H1 (cell line): ENCODE data around the gene P4HB. TPM values are rescaled to one million over a fixed set of nuclear protein-coding genes. Genes with fewer than 3 reads are reported as not detected.

Experiments
- CTCF ChIA-PET: fragments of 300-600 bp; sonication (Branson Sonifier 250); formaldehyde crosslinking; loops from one replicate; lab custom pipeline; 2021; ENCODE audit not compliant: partially characterized antibody; lab: Charles Lee
- POLR2A ChIA-PET: fragments of 300-600 bp; sonication (Branson Sonifier 250); formaldehyde crosslinking; loops from one replicate; lab custom pipeline; 2021; ENCODE audit warnings: inconsistent platforms; ENCODE audit not compliant: partially characterized antibody; lab: Charles Lee
- DNase-seq, 2 experiments: peaks; one replicate each; pipeline versions ENCODE4 v3.0.0 to v3.0.0-alpha.2; 2010 to 2022; ENCODE audit warnings: low spot score in 2 of 2, low read depth in 1 of 2, mixed read lengths in 1 of 2
- FAIRE-seq: peaks from 2 replicates; lab custom pipeline; 2011; peaks lifted over from hg19 to GRCh38; lab: Jason Lieb, UNC
- H2AFZ ChIP-seq: 2 replicates; pipeline ENCODE4 v1.8.1; 2012; ENCODE audit warnings: low read length, inconsistent platforms
- H2AK5ac ChIP-seq: 2 replicates; pipeline ENCODE4 v1.6.1; 2013; ENCODE audit warnings: low read depth, low read length
- H2BK120ac ChIP-seq: replicated peaks from 2 replicates; pipeline ENCODE3; 2013; ENCODE audit warnings: low read depth, low read length, inconsistent platforms
- H2BK12ac ChIP-seq: 2 replicates; pipeline ENCODE4 v1.6.1; 2013; ENCODE audit warnings: low read depth, low read length
- H2BK15ac ChIP-seq: 2 replicates; pipeline ENCODE4 v1.6.1; 2013; ENCODE audit warnings: low read length
- H2BK20ac ChIP-seq: 2 replicates; pipeline ENCODE4 v1.6.1; 2013; ENCODE audit warnings: low read length
- H2BK5ac ChIP-seq: 2 replicates; pipeline ENCODE4 v1.6.1; 2013; ENCODE audit warnings: low read depth, low read length
- H3K14ac ChIP-seq: 2 replicates; pipeline ENCODE4 v1.6.1; 2013; ENCODE audit warnings: inconsistent platforms; ENCODE audit not compliant: insufficient read length
- H3K18ac ChIP-seq: 2 replicates; pipeline ENCODE4 v1.6.1; 2013; ENCODE audit warnings: low read length; ENCODE audit errors: extremely low read depth
- H3K23ac ChIP-seq: 2 replicates; pipeline ENCODE4 v1.6.1; 2013; ENCODE audit warnings: inconsistent platforms; ENCODE audit not compliant: insufficient read length
- H3K23me2 ChIP-seq: 2 replicates; pipeline ENCODE4 v1.6.1; 2013; ENCODE audit warnings: low read depth, low read length
- H3K27ac ChIP-seq: 2 replicates; pipeline ENCODE4 v1.6.1; 2011; ENCODE audit warnings: low read depth, low read length, inconsistent platforms
- H3K27me3 ChIP-seq, 4 experiments: replicated peaks in 1 of 4; 1 replicate in 1 of 4; 2 replicates in 3 of 4; pipeline versions ENCODE4 v1.6.1 to v1.8.1; 2011 to 2013; ENCODE audit warnings: low read length in 3 of 4, mild to moderate bottlenecking in 3 of 4, inconsistent platforms in 2 of 4, mixed read lengths in 2 of 4, moderate library complexity in 1 of 4; ENCODE audit not compliant: control insufficient read depth in 3 of 4, insufficient read depth in 3 of 4; ENCODE audit errors: extremely low read depth in 1 of 4
- H3K36me3 ChIP-seq, 4 experiments: 2 replicates each; pipeline versions ENCODE4 v1.6.1 to v1.8.1; 2011 to 2013; ENCODE audit warnings: mild to moderate bottlenecking in 4 of 4, low read length in 3 of 4, moderate library complexity in 2 of 4, control low read depth in 1 of 4, inconsistent platforms in 1 of 4; ENCODE audit not compliant: insufficient read depth in 4 of 4, control insufficient read depth in 2 of 4
- H3K4ac ChIP-seq: replicated peaks from 2 replicates; pipeline ENCODE3; 2013; ENCODE audit warnings: low read length, low read depth, mixed read lengths, inconsistent platforms; ENCODE audit not compliant: insufficient read length
- H3K4me1 ChIP-seq, 4 experiments: replicated peaks in 1 of 4; 1 replicate in 1 of 4; 2 replicates in 3 of 4; pipeline versions ENCODE4 v1.6.1 to v1.8.1; 2011 to 2013; ENCODE audit warnings: low read length in 3 of 4, inconsistent platforms in 2 of 4, mixed read lengths in 1 of 4; ENCODE audit not compliant: insufficient read depth in 4 of 4, control insufficient read depth in 3 of 4
- H3K4me2 ChIP-seq, 2 experiments: 2 replicates each; pipeline versions ENCODE4 v1.6.1 to v1.8.1; 2011 to 2013; ENCODE audit warnings: low read depth in 2 of 2, low read length in 2 of 2, control low read depth in 1 of 2, inconsistent platforms in 1 of 2, mild to moderate bottlenecking in 1 of 2; ENCODE audit not compliant: insufficient read depth in 1 of 2
- H3K4me3 ChIP-seq, 4 experiments: fragments of 200-600, 300-600 bp in 1 of 4; sonication (generic), shearing (Covaris generic), sonication (Bioruptor Twin) in 1 of 4; 2 replicates each; pipeline versions ENCODE4 v1.5.1 to v1.8.1; 2011 to 2016; ENCODE audit warnings: low read length in 4 of 4, low read depth in 3 of 4, control low read depth in 2 of 4, inconsistent platforms in 2 of 4, mild to moderate bottlenecking in 2 of 4, mixed read lengths in 1 of 4, moderate library complexity in 1 of 4; ENCODE audit not compliant: insufficient read depth in 2 of 4; ENCODE audit errors: extremely low read depth in 1 of 4
- H3K56ac ChIP-seq: replicated peaks from 2 replicates; pipeline ENCODE3; 2013; ENCODE audit warnings: low read depth, mild to moderate bottlenecking, mixed read lengths, low read length, inconsistent platforms; ENCODE audit not compliant: insufficient read length
- H3K79me1 ChIP-seq: 2 replicates; pipeline ENCODE4 v1.6.1; 2013; ENCODE audit warnings: low read depth, low read length, control low read depth
- H3K79me2 ChIP-seq, 2 experiments: 2 replicates each; pipeline versions ENCODE4 v1.6.1 to v1.8.1; 2012 to 2013; ENCODE audit warnings: low read length in 2 of 2, mild to moderate bottlenecking in 2 of 2, inconsistent platforms in 1 of 2; ENCODE audit not compliant: insufficient read depth in 2 of 2, control insufficient read depth in 1 of 2
- H3K9ac ChIP-seq, 4 experiments: replicated peaks in 1 of 4; 1 replicate in 1 of 4; 2 replicates in 3 of 4; pipeline versions ENCODE4 v1.6.1 to v1.8.1; 2011 to 2013; ENCODE audit warnings: low read depth in 3 of 4, low read length in 3 of 4, control low read depth in 2 of 4, mild to moderate bottlenecking in 2 of 4, moderate library complexity in 2 of 4, inconsistent platforms in 1 of 4; ENCODE audit errors: extremely low read depth in 1 of 4
- H3K9me3 ChIP-seq, 2 experiments: 2 replicates each; pipeline versions ENCODE4 v1.6.1 to v1.8.1; 2012 to 2013; ENCODE audit warnings: mild to moderate bottlenecking in 2 of 2, moderate library complexity in 2 of 2, control low read depth in 1 of 2, inconsistent platforms in 1 of 2, low read depth in 1 of 2, low read length in 1 of 2, mixed read lengths in 1 of 2; ENCODE audit not compliant: insufficient read depth in 2 of 2
- H4K20me1 ChIP-seq, 2 experiments: replicated peaks in 1 of 2; 2 replicates each; pipeline versions ENCODE3 to v1.8.1; 2011 to 2013; ENCODE audit warnings: inconsistent platforms in 2 of 2, low read length in 2 of 2, mild to moderate bottlenecking in 1 of 2; ENCODE audit not compliant: insufficient read depth in 2 of 2, control insufficient read depth in 1 of 2
- H4K5ac ChIP-seq: 2 replicates; pipeline ENCODE4 v1.6.1; 2013; ENCODE audit warnings: low read length, low read depth, mixed read lengths, inconsistent platforms; ENCODE audit not compliant: insufficient read length
- H4K8ac ChIP-seq: 2 replicates; pipeline ENCODE4 v1.8.0; 2013; ENCODE audit warnings: mild to moderate bottlenecking, moderate library complexity, low read length, inconsistent platforms; ENCODE audit not compliant: insufficient read depth; ENCODE audit errors: extremely low read depth
- H4K91ac ChIP-seq: replicated peaks from 2 replicates; pipeline ENCODE3; 2013; ENCODE audit warnings: low read length, mixed read lengths, inconsistent platforms; ENCODE audit not compliant: insufficient read length
- ASH2L ChIP-seq: fragments of 200-600, 300-600 bp; sonication (generic); IDR thresholded peaks from one replicate; pipeline ENCODE4 v1.7.1; 2017; ENCODE audit warnings: low read length
- BRCA1 ChIP-seq: IDR thresholded peaks from 2 replicates; pipeline ENCODE4 v1.6.1; 2012; ENCODE audit warnings: low read depth, low read length, improper control_type of control experiment
- CEBPB ChIP-seq: IDR thresholded peaks from 2 replicates; pipeline ENCODE4 v1.6.1; 2012; ENCODE audit warnings: low read depth, low read length
- CHD2 ChIP-seq: IDR thresholded peaks from 2 replicates; pipeline ENCODE4 v1.6.1; 2012; ENCODE audit warnings: low read length, improper control_type of control experiment
- SP4 ChIP-seq: IDR thresholded peaks from 2 replicates; pipeline ENCODE4 v1.6.1; 2012; ENCODE audit warnings: low read length, inconsistent platforms
- TCF12 ChIP-seq: IDR thresholded peaks from 2 replicates; pipeline ENCODE4 v1.6.1; 2011; ENCODE audit warnings: low read depth, mild to moderate bottlenecking, low read length
- USF2 ChIP-seq: IDR thresholded peaks from 2 replicates; pipeline ENCODE4 v1.6.1; 2011; ENCODE audit warnings: low read length, improper control_type of control experiment
- WGBS, 2 experiments: shearing (Covaris generic) in 1 of 2; methylation state at CpG; one replicate each; pipeline versions ENCODE4 v1.1.6 to v1.1.7; 2013 to 2015; ENCODE audit warnings: low lambda C conversion rate in 2 of 2, mixed read lengths in 2 of 2, inconsistent platforms in 1 of 2, low coverage in 1 of 2, missing lambda C conversion rate in 1 of 2; ENCODE audit not compliant: insufficient replicate concordance in 2 of 2, insufficient coverage in 1 of 2, insufficient read length in 1 of 2; ENCODE audit errors: extremely low coverage in 1 of 2, missing lambda C conversion rate in 1 of 2; 5-methylcytosine and 5-hydroxymethylcytosine counted together
- polyA plus RNA-seq, 7 experiments: library from polyadenylated mRNA; depleted of rRNA in 3 of 7; stranded (reverse) in 5 of 7; unstranded in 2 of 7; fragments of >200 nt in 5 of 7; fragments of 200-250 nt in 2 of 7; gene quantifications; 1 replicate in 5 of 7; 2 replicates in 1 of 7; 4 replicates in 1 of 7; pipeline versions ENCODE4 v1.2.1 to v1.2.3, GENCODE V29; 2011 to 2013; ENCODE audit warnings: missing spikeins in 2 of 7, mixed read lengths in 2 of 7
- total RNA-seq: library from RNA; stranded (reverse); fragmentation: NEBNext Ultra II Directional; extraction: Animal tissue kit (Norgen Biotek cat#: 25700); gene quantifications from 2 replicates; pipeline ENCODE4 v1.2.1, GENCODE V29; 2021

P4HB gene
- total and polyA plus RNA-seq, 2 of the 8 experiments (the other 6 are each of a cell fraction or from before 2014, with no cell fraction given) = 41.4 to 379 TPM

DNA sequence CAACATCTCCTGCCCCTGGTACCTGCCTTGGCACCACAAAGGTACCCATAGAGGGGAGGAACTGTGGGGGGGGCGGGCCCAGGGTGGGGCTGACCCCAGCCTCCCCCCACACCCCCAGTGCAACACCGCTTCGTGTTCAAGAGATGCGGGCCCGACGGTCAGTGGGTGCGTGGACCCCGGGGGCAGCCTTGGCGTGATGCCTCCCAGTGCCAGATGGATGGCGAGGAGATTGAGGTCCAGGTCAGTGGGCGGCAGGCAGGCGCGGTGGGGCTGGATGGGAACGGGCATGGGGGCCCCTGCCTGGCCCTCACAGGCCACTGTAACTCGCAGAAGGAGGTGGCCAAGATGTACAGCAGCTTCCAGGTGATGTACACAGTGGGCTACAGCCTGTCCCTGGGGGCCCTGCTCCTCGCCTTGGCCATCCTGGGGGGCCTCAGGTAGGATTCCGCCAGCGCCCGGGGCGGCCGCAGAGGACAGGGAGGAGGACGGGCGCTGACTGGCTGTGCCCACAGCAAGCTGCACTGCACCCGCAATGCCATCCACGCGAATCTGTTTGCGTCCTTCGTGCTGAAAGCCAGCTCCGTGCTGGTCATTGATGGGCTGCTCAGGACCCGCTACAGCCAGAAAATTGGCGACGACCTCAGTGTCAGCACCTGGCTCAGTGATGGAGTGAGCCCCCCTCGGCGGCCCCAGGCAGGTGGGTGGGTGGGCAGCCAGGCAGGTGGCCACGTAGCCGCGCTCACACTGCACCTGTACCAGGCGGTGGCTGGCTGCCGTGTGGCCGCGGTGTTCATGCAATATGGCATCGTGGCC is 49.2 kb downstream of the P4HB start:
- no peak overlapping the region for H2BK15ac ChIP-seq
- H4K5ac ChIP-seq = no peak overlapping the region
- no peak overlapping the region for H2BK120ac ChIP-seq
- ChIA-PET POLR2A (interaction anchor here (1.1 to 1.8 kb wide), 3 partner anchors 9 to 102 kb away, joined by 3 to 6 read pairs (median 4); no protein-coding TSS in a partner anchor), CTCF (interaction anchor here (1.0 to 2.8 kb wide), 5 partner anchors 8 to 85 kb away, joined by 3 to 9 read pairs (median 3); no protein-coding TSS in a partner anchor)
- H3K4me1 ChIP-seq = no peaks in the 10 kb centered on the region
- no peak overlapping the region for H3K56ac ChIP-seq
- H4K91ac ChIP-seq = no peak overlapping the region
- H2BK20ac ChIP-seq = no peak overlapping the region
- no peak for TF ChIP-seq USF2
- TF ChIP-seq ASH2L = no peak
- no peak for TF ChIP-seq SP4
- no peak for TF ChIP-seq CEBPB
- TF ChIP-seq TCF12 = no peak
- no peak for TF ChIP-seq CHD2
- TF ChIP-seq BRCA1 = no peak
- H3K23ac ChIP-seq = no peak overlapping the region
- peaks cover 0 to 10% (median 4%) of the 10 kb centered on the region in 4 experiments; a peak in 5 of 7 replicates for H3K27me3 ChIP-seq
- H2BK5ac ChIP-seq = no peak overlapping the region
- no peak overlapping the region for H3K4me3 ChIP-seq
- DNase-seq = no peak
- WGBS, 2 experiments = 90% methylated on average over 21 of the region's 42 CpGs; no CpG with 5 or more reads in 1 of the 2 experiments
- no peak overlapping the region for H3K9ac ChIP-seq
- no peak overlapping the region for H3K14ac ChIP-seq
- H3K18ac ChIP-seq = no peak overlapping the region
- no peaks in the 10 kb centered on the region for H3K36me3 ChIP-seq
- H3K79me2 ChIP-seq = no peaks in the 10 kb centered on the region
- H3K9me3 ChIP-seq = no peaks in the 10 kb centered on the region
- H2AK5ac ChIP-seq = no peak overlapping the region
- H3K23me2 ChIP-seq = no peaks in the 10 kb centered on the region
- no peak overlapping the region for H3K4me2 ChIP-seq
- H4K8ac ChIP-seq = no peak overlapping the region
- no peak overlapping the region for H2BK12ac ChIP-seq
- no peak overlapping the region for H2AFZ ChIP-seq
- FAIRE-seq = no peak
- H4K20me1 ChIP-seq = peaks cover 0 to 2% of the 10 kb centered on the region in 2 experiments
- no peak overlapping the region for H3K27ac ChIP-seq
- no peak overlapping the region for H3K4ac ChIP-seq
- no peaks in the 10 kb centered on the region for H3K79me1 ChIP-seq
